ENCODE measurements around the gene SKI. TPM values are rescaled to one million over a fixed set of nuclear protein-coding genes. Genes with fewer than 3 reads are reported as not detected.

The SKI gene
- total and polyA plus RNA-seq, 10 of the 15 experiments (the other 5 are each of a cell fraction or from before 2014, with no cell fraction given), result 0.03 to 14.9 (median 0.96) TPM

GRCh38 chr1:2179283-2180013, 48.7 kb upstream of the SKI start:
- no peaks in the 10 kb centered on the region for H3K9me3 ChIP-seq (replicated peaks; ENCODE audit: control insufficient read depth, insufficient read depth, low read length)
- DNase-seq (ENCODE audit: low read depth, low spot score) (no peak), FAIRE-seq (no peak), ATAC-seq (no peak)
- H3K9ac ChIP-seq (ENCODE audit: control insufficient read depth, insufficient read depth, low read length), result no peak overlapping the region
- POLR2A ChIA-PET, result no interaction called here
- CTCF ChIA-PET, result no interaction called here
- RAD21 ChIA-PET (ENCODE audit: unreplicated experiment), result no interaction called here
- H3K4me1 ChIP-seq (ENCODE audit: control insufficient read depth, insufficient read depth, low read length), result no peaks in the 10 kb centered on the region
- SMC1A ChIA-PET (ENCODE audit: uncharacterized antibody, unreplicated experiment), result no interaction called here
- H3K79me2 ChIP-seq (ENCODE audit: control insufficient read depth, insufficient read depth, low read length), result no peaks in the 10 kb centered on the region
- no peak overlapping the region for H3K4me3 ChIP-seq
- 62% methylated on average over 28 of the region's 28 CpGs for WGBS (ENCODE audit: insufficient coverage, insufficient replicate concordance, low lambda C conversion rate, missing lambda C conversion rate)
- H2AFZ ChIP-seq (ENCODE audit: control insufficient read depth, low read depth, low read length), result no peak overlapping the region
- no peaks in the 10 kb centered on the region for H3K27me3 ChIP-seq (replicated peaks in 1 of 2; ENCODE audit: control insufficient read depth in 2 of 2, insufficient read depth in 2 of 2, low read length in 1 of 2)
- BruUV-seq (replicated peaks), result no TSS peak
- H3K27ac ChIP-seq (ENCODE audit: control insufficient read depth, insufficient read depth), result no peak overlapping the region
- in situ Hi-C loops (cut with MboI) (no loop called here), intact Hi-C loops (cut with micrococcal nuclease; ENCODE audit: unreplicated experiment) (no loop called here)
- no peaks in the 10 kb centered on the region for H4K20me1 ChIP-seq (ENCODE audit: control insufficient read depth, insufficient read depth)
- no peak overlapping the region for H3K4me2 ChIP-seq (ENCODE audit: control insufficient read depth, insufficient read depth)
- no peaks in the 10 kb centered on the region for H3K36me3 ChIP-seq (ENCODE audit: control insufficient read depth in 2 of 2, insufficient read depth in 2 of 2, low read length in 1 of 2)
- TF ChIP-seq ZNF217 (IDR thresholded peaks at IDR 0.05), result no peak
- no peak for TF ChIP-seq ETV6 (conservative IDR thresholded peaks at IDR 0.05 in 1 of 2, IDR thresholded peaks at IDR 0.05 in 1 of 2; ENCODE audit: borderline replicate concordance in 1 of 2, low read depth in 1 of 2)
- TF ChIP-seq BRCA1 (IDR thresholded peaks at IDR 0.05; ENCODE audit: low read depth, low read length), result no peak
- no peak for TF ChIP-seq GABPA (IDR thresholded peaks at IDR 0.05; ENCODE audit: low read depth)
- TF ChIP-seq, protein P1, sequence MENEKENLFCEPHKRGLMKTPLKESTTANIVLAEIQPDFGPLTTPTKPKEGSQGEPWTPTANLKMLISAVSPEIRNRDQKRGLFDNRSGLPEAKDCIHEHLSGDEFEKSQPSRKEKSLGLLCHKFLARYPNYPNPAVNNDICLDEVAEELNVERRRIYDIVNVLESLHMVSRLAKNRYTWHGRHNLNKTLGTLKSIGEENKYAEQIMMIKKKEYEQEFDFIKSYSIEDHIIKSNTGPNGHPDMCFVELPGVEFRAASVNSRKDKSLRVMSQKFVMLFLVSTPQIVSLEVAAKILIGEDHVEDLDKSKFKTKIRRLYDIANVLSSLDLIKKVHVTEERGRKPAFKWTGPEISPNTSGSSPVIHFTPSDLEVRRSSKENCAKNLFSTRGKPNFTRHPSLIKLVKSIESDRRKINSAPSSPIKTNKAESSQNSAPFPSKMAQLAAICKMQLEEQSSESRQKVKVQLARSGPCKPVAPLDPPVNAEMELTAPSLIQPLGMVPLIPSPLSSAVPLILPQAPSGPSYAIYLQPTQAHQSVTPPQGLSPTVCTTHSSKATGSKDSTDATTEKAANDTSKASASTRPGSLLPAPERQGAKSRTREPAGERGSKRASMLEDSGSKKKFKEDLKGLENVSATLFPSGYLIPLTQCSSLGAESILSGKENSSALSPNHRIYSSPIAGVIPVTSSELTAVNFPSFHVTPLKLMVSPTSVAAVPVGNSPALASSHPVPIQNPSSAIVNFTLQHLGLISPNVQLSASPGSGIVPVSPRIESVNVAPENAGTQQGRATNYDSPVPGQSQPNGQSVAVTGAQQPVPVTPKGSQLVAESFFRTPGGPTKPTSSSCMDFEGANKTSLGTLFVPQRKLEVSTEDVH (IDR thresholded peaks at IDR 0.05; ENCODE audit: low read depth, partially characterized antibody), result no peak
- TF ChIP-seq, protein P2, sequence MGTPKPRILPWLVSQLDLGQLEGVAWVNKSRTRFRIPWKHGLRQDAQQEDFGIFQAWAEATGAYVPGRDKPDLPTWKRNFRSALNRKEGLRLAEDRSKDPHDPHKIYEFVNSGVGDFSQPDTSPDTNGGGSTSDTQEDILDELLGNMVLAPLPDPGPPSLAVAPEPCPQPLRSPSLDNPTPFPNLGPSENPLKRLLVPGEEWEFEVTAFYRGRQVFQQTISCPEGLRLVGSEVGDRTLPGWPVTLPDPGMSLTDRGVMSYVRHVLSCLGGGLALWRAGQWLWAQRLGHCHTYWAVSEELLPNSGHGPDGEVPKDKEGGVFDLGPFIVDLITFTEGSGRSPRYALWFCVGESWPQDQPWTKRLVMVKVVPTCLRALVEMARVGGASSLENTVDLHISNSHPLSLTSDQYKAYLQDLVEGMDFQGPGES (IDR thresholded peaks at IDR 0.05), result no peak
- TF ChIP-seq LARP7 (IDR thresholded peaks at IDR 0.05), result no peak
- no peak for TF ChIP-seq NFYA (IDR thresholded peaks at IDR 0.05; ENCODE audit: borderline replicate concordance, low read depth, low read length)
- no peak for TF ChIP-seq GATAD2B (conservative IDR thresholded peaks at IDR 0.05; ENCODE audit: low read depth)
- TF ChIP-seq KLF5 (IDR thresholded peaks at IDR 0.05; ENCODE audit: partially characterized antibody), result no peak
- TF ChIP-seq, protein P3, sequence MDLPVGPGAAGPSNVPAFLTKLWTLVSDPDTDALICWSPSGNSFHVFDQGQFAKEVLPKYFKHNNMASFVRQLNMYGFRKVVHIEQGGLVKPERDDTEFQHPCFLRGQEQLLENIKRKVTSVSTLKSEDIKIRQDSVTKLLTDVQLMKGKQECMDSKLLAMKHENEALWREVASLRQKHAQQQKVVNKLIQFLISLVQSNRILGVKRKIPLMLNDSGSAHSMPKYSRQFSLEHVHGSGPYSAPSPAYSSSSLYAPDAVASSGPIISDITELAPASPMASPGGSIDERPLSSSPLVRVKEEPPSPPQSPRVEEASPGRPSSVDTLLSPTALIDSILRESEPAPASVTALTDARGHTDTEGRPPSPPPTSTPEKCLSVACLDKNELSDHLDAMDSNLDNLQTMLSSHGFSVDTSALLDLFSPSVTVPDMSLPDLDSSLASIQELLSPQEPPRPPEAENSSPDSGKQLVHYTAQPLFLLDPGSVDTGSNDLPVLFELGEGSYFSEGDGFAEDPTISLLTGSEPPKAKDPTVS (IDR thresholded peaks at IDR 0.05; ENCODE audit: low read depth, low read length), result no peak
- TF ChIP-seq YBX1 (IDR thresholded peaks at IDR 0.05), result no peak
- TF ChIP-seq, protein P4, sequence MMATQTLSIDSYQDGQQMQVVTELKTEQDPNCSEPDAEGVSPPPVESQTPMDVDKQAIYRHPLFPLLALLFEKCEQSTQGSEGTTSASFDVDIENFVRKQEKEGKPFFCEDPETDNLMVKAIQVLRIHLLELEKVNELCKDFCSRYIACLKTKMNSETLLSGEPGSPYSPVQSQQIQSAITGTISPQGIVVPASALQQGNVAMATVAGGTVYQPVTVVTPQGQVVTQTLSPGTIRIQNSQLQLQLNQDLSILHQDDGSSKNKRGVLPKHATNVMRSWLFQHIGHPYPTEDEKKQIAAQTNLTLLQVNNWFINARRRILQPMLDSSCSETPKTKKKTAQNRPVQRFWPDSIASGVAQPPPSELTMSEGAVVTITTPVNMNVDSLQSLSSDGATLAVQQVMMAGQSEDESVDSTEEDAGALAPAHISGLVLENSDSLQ (IDR thresholded peaks at IDR 0.05), result no peak
- TF ChIP-seq E4F1 (IDR thresholded peaks at IDR 0.05; ENCODE audit: borderline replicate concordance, partially characterized antibody), result no peak
